WTC11 (cell line): ENCODE measurements around the gene BRICD5. TPM values are rescaled to one million over a fixed set of nuclear protein-coding genes. Genes with fewer than 3 reads are reported as not detected.
A peak's percentile ranks its signal among the peaks of the same experiment; 100 is the strongest.

ENCODE experiments used
- ATAC-seq: fragments of 200-7000 bp; cut with Tn5 transposase; 2 replicates; pipeline ENCODE4 v1.10.0; 2021; ENCODE audit warnings: mild to moderate bottlenecking, moderate library complexity
- CTCF ChIA-PET: fragments of 300-600 bp; sonication (Branson Sonifier 250); formaldehyde crosslinking; loops from one replicate; lab custom pipeline; 2021; ENCODE audit warnings: antibody characterized with exemption; lab: Charles Lee
- POLR2A ChIA-PET: fragments of 350-600 bp; sonication (Branson Sonifier 250); formaldehyde crosslinking; loops from one replicate; lab custom pipeline; 2021; ENCODE audit warnings: antibody characterized with exemption; lab: Charles Lee
- DNase-seq: peaks from one replicate; pipeline ENCODE4 v3.0.0; 2021; ENCODE audit warnings: low spot score
- H3K27ac Mint-ChIP-seq: 2 replicates; pipeline ENCODE4 v1.8.0; 2021; ENCODE audit warnings: mixed read lengths
- H3K27me3 Mint-ChIP-seq: 2 replicates; pipeline ENCODE4 v1.8.0; 2021; ENCODE audit warnings: low read depth, mild to moderate bottlenecking, moderate library complexity, mixed read lengths
- H3K36me3 Mint-ChIP-seq: 2 replicates; pipeline ENCODE4 v1.8.0; 2021; ENCODE audit warnings: mixed read lengths
- H3K4me1 Mint-ChIP-seq: 2 replicates; pipeline ENCODE4 v1.8.0; 2022; ENCODE audit warnings: mixed read lengths
- H3K4me3 Mint-ChIP-seq: 2 replicates; pipeline ENCODE4 v1.8.0; 2021; ENCODE audit warnings: mild to moderate bottlenecking, moderate library complexity, mixed read lengths
- H3K9me3 Mint-ChIP-seq: 2 replicates; pipeline ENCODE4 v1.8.0; 2021; ENCODE audit warnings: mixed read lengths
- ATF3 ChIP-seq: sonication (generic); formaldehyde crosslinking; conservative IDR thresholded peaks from 2 replicates; pipeline ENCODE4 v1.8.1; 2022; ENCODE audit warnings: mild to moderate bottlenecking, missing genetic modification reagents
- CBFB ChIP-seq: sonication (generic); formaldehyde crosslinking; IDR thresholded peaks from 2 replicates; pipeline ENCODE4 v1.8.1; 2022; ENCODE audit warnings: mild to moderate bottlenecking, low read depth, missing genetic modification reagents
- E2F1 ChIP-seq: sonication (generic); formaldehyde crosslinking; IDR thresholded peaks from 2 replicates; pipeline ENCODE4 v1.8.0; 2022; ENCODE audit warnings: mild to moderate bottlenecking, missing genetic modification reagents
- E2F4 ChIP-seq: sonication (generic); formaldehyde crosslinking; IDR thresholded peaks from 2 replicates; pipeline ENCODE4 v1.8.1; 2022; ENCODE audit warnings: low read depth, mild to moderate bottlenecking, moderate library complexity, missing genetic modification reagents, borderline replicate concordance
- FOXK1 ChIP-seq: sonication (generic); formaldehyde crosslinking; IDR thresholded peaks from 2 replicates; pipeline ENCODE4 v1.8.0; 2022; ENCODE audit warnings: mild to moderate bottlenecking, moderate library complexity, missing genetic modification reagents
- JAZF1 ChIP-seq: fragments of 250-450 bp; sonication (Bioruptor Pico); IDR thresholded peaks from 2 replicates; pipeline ENCODE4 v1.9.0; 2021; ENCODE audit warnings: moderate library complexity, mild to moderate bottlenecking, inconsistent platforms
- JUN ChIP-seq: sonication (generic); formaldehyde crosslinking; IDR thresholded peaks from 2 replicates; pipeline ENCODE4 v1.8.0; 2023; ENCODE audit warnings: mild to moderate bottlenecking, missing genetic modification reagents
- MYBL2 ChIP-seq: sonication (generic); formaldehyde crosslinking; IDR thresholded peaks from 2 replicates; pipeline ENCODE4 v1.8.1; 2023; ENCODE audit warnings: mild to moderate bottlenecking, moderate library complexity, missing genetic modification reagents
- PREB ChIP-seq: sonication (generic); formaldehyde crosslinking; IDR thresholded peaks from 2 replicates; pipeline ENCODE4 v1.8.1; 2022; ENCODE audit warnings: mild to moderate bottlenecking, missing genetic modification reagents, moderate library complexity, borderline replicate concordance
- SMAD3 ChIP-seq: sonication (generic); formaldehyde crosslinking; IDR thresholded peaks from 2 replicates; pipeline ENCODE4 v1.8.0; 2022; ENCODE audit warnings: missing genetic modification reagents, mild to moderate bottlenecking, borderline replicate concordance
- SMAD4 ChIP-seq: sonication (generic); formaldehyde crosslinking; IDR thresholded peaks from 2 replicates; pipeline ENCODE4 v1.8.0; 2022; ENCODE audit warnings: mild to moderate bottlenecking, missing genetic modification reagents
- SOX15 ChIP-seq: fragments of 250-450 bp; sonication (Bioruptor Pico); IDR thresholded peaks from 2 replicates; pipeline ENCODE4 v1.9.0; 2021; ENCODE audit warnings: mild to moderate bottlenecking
- ZNF138 ChIP-seq: sonication (generic); formaldehyde crosslinking; conservative IDR thresholded peaks from 2 replicates; pipeline ENCODE4 v1.8.1; 2022; ENCODE audit warnings: mild to moderate bottlenecking, moderate library complexity, missing genetic modification reagents
- ZNF219 ChIP-seq: sonication (generic); formaldehyde crosslinking; IDR thresholded peaks from 2 replicates; pipeline ENCODE4 v1.8.0; 2023; ENCODE audit warnings: missing genetic modification reagents, mild to moderate bottlenecking, borderline replicate concordance
- ZNF281 ChIP-seq: sonication (generic); formaldehyde crosslinking; IDR thresholded peaks from 2 replicates; pipeline ENCODE4 v1.8.0; 2023; ENCODE audit warnings: mild to moderate bottlenecking, missing genetic modification reagents
- ZNF416 ChIP-seq: fragments of 250-450 bp; sonication (Bioruptor Pico); IDR thresholded peaks from 2 replicates; pipeline ENCODE4 v1.9.0; 2021; ENCODE audit warnings: mild to moderate bottlenecking, inconsistent platforms
- ZNF425 ChIP-seq: fragments of 250-450 bp; sonication (Bioruptor Pico); conservative IDR thresholded peaks from 2 replicates; pipeline ENCODE4 v1.9.0; 2021; ENCODE audit warnings: mild to moderate bottlenecking
- ZNF512 ChIP-seq: sonication (generic); formaldehyde crosslinking; IDR thresholded peaks from 2 replicates; pipeline ENCODE4 v1.8.1; 2022; ENCODE audit warnings: missing genetic modification reagents, borderline replicate concordance
- total RNA-seq: library from RNA; stranded (reverse); gene quantifications from 3 replicates; pipeline ENCODE4 v1.2.3, GENCODE V29; 2021

BRICD5 gene
- total RNA-seq, 1 experiment from 2014 or later: 13.6 TPM

- Mint-ChIP-seq H3K27ac (peak overlapping the region; percentile 80), H3K36me3 (peaks cover 13% of the 10 kb centered on the region), H3K4me1 (peaks cover 18% of the 10 kb centered on the region), H3K9me3 (no peaks in the 10 kb centered on the region), H3K4me3 (no peak overlapping the region), H3K27me3 (no peaks in the 10 kb centered on the region)
- DNase-seq (no peak), ATAC-seq (no peak)
- ChIA-PET POLR2A (no interaction called here), CTCF (interaction anchor here (0.8 kb wide), 1 partner anchor 33 kb away, joined by 3 read pairs; no protein-coding TSS in a partner anchor)
- TF ChIP-seq PREB (CRISPR knock-in tag): no peak
- TF ChIP-seq E2F1: no peak
- TF ChIP-seq FOXK1 (CRISPR knock-in tag): no peak
- no peak for TF ChIP-seq SMAD4 (CRISPR knock-in tag)
- no peak for TF ChIP-seq CBFB
- TF ChIP-seq ZNF281 (CRISPR knock-in tag): no peak
- TF ChIP-seq SMAD3 (CRISPR knock-in tag): no peak
- TF ChIP-seq ZNF219 (CRISPR knock-in tag): no peak
- no peak for TF ChIP-seq ZNF138
- no peak for TF ChIP-seq ATF3 (CRISPR knock-in tag)
- TF ChIP-seq MYBL2 (CRISPR knock-in tag): no peak
- no peak for TF ChIP-seq E2F4 (CRISPR knock-in tag)
- no peak for TF ChIP-seq JAZF1 (CRISPR knock-in tag)
- TF ChIP-seq ZNF425 (CRISPR knock-in tag): no peak
- no peak for TF ChIP-seq ZNF512 (CRISPR knock-in tag)
- no peak for TF ChIP-seq SOX15 (CRISPR knock-in tag)
- TF ChIP-seq ZNF416 (CRISPR knock-in tag): no peak
- TF ChIP-seq JUN (CRISPR knock-in tag): no peak
Measured at GRCh38 chr16:2161911-2162310, 48.8 kb downstream of the BRICD5 start.
